ENCODE data around the gene CA4. TPM values are rescaled to one million over a fixed set of nuclear protein-coding genes. Genes with fewer than 3 reads are reported as not detected.
"Not testable (repeated sequence)": the region's sequence is repeated elsewhere in the genome, so short reads cannot be mapped to it uniquely, and the experiment has no call there.

Gene CA4
- total and polyA plus RNA-seq, 2 donors (not counting 1 experiment from before 2014, with no cell fraction given): not detected

DNA sequence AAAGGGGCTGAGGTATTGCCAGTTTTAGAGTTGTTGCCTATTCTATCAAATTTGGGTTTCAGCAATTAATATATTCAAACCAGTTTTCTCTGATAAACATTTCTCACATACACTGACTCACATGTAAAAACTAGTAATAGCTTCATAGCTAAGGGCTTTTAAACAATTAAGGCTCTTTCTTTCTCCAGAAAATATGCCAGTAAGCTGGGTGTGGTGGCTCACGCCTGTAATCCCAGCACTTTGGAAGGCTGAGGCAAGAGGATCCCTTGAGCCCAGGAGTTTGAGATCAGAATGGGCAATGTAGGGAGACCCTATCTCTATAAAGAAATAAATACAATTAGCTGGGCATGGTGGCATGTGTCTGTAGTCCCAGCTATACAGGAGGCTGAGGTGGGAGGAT lies 48.9 kb downstream of the CA4 start:
- H3K27me3 Mint-ChIP-seq; H3K9ac ChIP-seq (ENCODE audit: low read length); H3K27ac Mint-ChIP-seq; H3K4me1 ChIP-seq (ENCODE audit: control insufficient read depth in 2 of 2, insufficient read depth in 2 of 2, low read length in 2 of 2); POLR2A ChIA-PET; H3K27ac ChIP-seq (ENCODE audit: low read length in 2 of 2); H3K9me3 ChIP-seq (ENCODE audit: control extremely low read depth in 1 of 3, control insufficient read depth in 2 of 3, insufficient read depth in 1 of 3, low read length in 2 of 3); H3K4me3 ChIP-seq (ENCODE audit: control extremely low read depth in 1 of 5, extremely low read depth in 1 of 5, insufficient read depth in 1 of 5, low read depth in 2 of 5, low read length in 4 of 5); H3K4me3 Mint-ChIP-seq; H4K20me1 ChIP-seq (ENCODE audit: control insufficient read depth, insufficient read depth, low read length, poor library complexity, severe bottlenecking); H3K4me1 Mint-ChIP-seq; H3K79me2 ChIP-seq (ENCODE audit: control insufficient read depth, insufficient read depth, low read length); H3K9me3 Mint-ChIP-seq (ENCODE audit: insufficient read depth); H2AFZ ChIP-seq (ENCODE audit: insufficient read depth, low read depth, low read length, poor library complexity, severe bottlenecking); H3K4me2 ChIP-seq (replicated peaks; ENCODE audit: low read depth, low read length, poor library complexity, severe bottlenecking); H3K27me3 ChIP-seq (replicated peaks in 1 of 4; ENCODE audit: control extremely low read depth in 1 of 4, control insufficient read depth in 3 of 4, insufficient read depth in 4 of 4, low read length in 3 of 4); intact Hi-C loops (cut with micrococcal nuclease); DNase-seq; ATAC-seq (ENCODE audit: low read depth): not testable (repeated sequence)
- WGBS (ENCODE audit: insufficient coverage): no CpG with 5 or more reads among the region's 1 CpG
- CTCF ChIA-PET: interaction anchor here (0.6 kb wide), 1 partner anchor 1669 kb away, joined by 5 read pairs; no protein-coding TSS in a partner anchor
- peaks cover 2 to 21% of the 10 kb centered on the region in 2 experiments for H3K36me3 ChIP-seq (replicated peaks in 1 of 2; ENCODE audit: control extremely low read depth in 1 of 2, control insufficient read depth in 1 of 2, extremely low read depth in 1 of 2, insufficient read depth in 2 of 2, low read length in 1 of 2)

GRCh38 chr17:60205782-60206181 lies 56.0 kb downstream of the CA4 start:
- H3K4me1 ChIP-seq (ENCODE audit: control insufficient read depth in 2 of 2, insufficient read depth in 2 of 2, low read length in 2 of 2); H3K27ac ChIP-seq (ENCODE audit: low read length in 2 of 2); H3K27ac Mint-ChIP-seq; H3K9me3 ChIP-seq (ENCODE audit: control extremely low read depth in 1 of 3, control insufficient read depth in 2 of 3, insufficient read depth in 1 of 3, low read length in 2 of 3); DNase-seq; H3K36me3 ChIP-seq (replicated peaks in 1 of 2; ENCODE audit: control extremely low read depth in 1 of 2, control insufficient read depth in 1 of 2, extremely low read depth in 1 of 2, insufficient read depth in 2 of 2, low read length in 1 of 2); POLR2A ChIA-PET; H2AFZ ChIP-seq (ENCODE audit: insufficient read depth, low read depth, low read length, poor library complexity, severe bottlenecking); H3K4me1 Mint-ChIP-seq; H3K9ac ChIP-seq (ENCODE audit: low read length); H3K9me3 Mint-ChIP-seq (ENCODE audit: insufficient read depth); H3K4me3 ChIP-seq (ENCODE audit: control extremely low read depth in 1 of 5, extremely low read depth in 1 of 5, insufficient read depth in 1 of 5, low read depth in 2 of 5, low read length in 4 of 5); H4K20me1 ChIP-seq (ENCODE audit: control insufficient read depth, insufficient read depth, low read length, poor library complexity, severe bottlenecking); CTCF ChIA-PET; H3K27me3 Mint-ChIP-seq; H3K4me2 ChIP-seq (replicated peaks; ENCODE audit: low read depth, low read length, poor library complexity, severe bottlenecking); H3K4me3 Mint-ChIP-seq; ATAC-seq (ENCODE audit: low read depth); H3K79me2 ChIP-seq (ENCODE audit: control insufficient read depth, insufficient read depth, low read length); H3K27me3 ChIP-seq (replicated peaks in 1 of 4; ENCODE audit: control extremely low read depth in 1 of 4, control insufficient read depth in 3 of 4, insufficient read depth in 4 of 4, low read length in 3 of 4); intact Hi-C loops (cut with micrococcal nuclease): not testable (repeated sequence)

DNA sequence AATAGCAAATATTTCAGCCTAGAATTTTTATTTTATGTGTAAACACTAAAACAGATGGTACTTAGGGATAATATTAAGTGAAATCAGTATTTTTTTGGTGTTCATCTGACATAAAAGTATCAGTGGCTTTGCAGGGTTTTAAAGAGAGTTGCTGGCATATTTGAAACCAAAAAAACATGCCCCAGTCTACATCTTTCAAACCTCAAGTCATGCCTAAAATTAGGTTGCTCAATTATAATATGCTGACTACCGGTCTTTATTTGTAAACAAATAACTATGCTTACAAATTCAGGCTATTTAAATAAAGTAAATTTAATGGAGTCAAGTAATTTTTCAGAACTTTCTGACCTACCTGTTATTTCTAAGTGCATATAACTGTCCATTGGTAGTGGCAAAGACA lies 58.5 kb downstream of the CA4 start:
- ATAC-seq (ENCODE audit: low read depth); CTCF ChIA-PET: not testable (repeated sequence)

More for the DNA sequence above, 58.5 kb downstream of the CA4 start:
- DNase-seq; H3K4me3 Mint-ChIP-seq; H3K27me3 Mint-ChIP-seq; H3K79me2 ChIP-seq (ENCODE audit: control insufficient read depth, insufficient read depth, low read length); POLR2A ChIA-PET; intact Hi-C loops (cut with micrococcal nuclease); H2AFZ ChIP-seq (ENCODE audit: insufficient read depth, low read depth, low read length, poor library complexity, severe bottlenecking); H3K9me3 Mint-ChIP-seq (ENCODE audit: insufficient read depth); H3K4me1 ChIP-seq (ENCODE audit: control insufficient read depth in 2 of 2, insufficient read depth in 2 of 2, low read length in 2 of 2); H3K4me2 ChIP-seq (replicated peaks; ENCODE audit: low read depth, low read length, poor library complexity, severe bottlenecking); H3K9me3 ChIP-seq (ENCODE audit: control extremely low read depth in 1 of 3, control insufficient read depth in 2 of 3, insufficient read depth in 1 of 3, low read length in 2 of 3); H3K4me3 ChIP-seq (ENCODE audit: control extremely low read depth in 1 of 5, extremely low read depth in 1 of 5, insufficient read depth in 1 of 5, low read depth in 2 of 5, low read length in 4 of 5); H4K20me1 ChIP-seq (ENCODE audit: control insufficient read depth, insufficient read depth, low read length, poor library complexity, severe bottlenecking); H3K9ac ChIP-seq (ENCODE audit: low read length); H3K36me3 ChIP-seq (replicated peaks in 1 of 2; ENCODE audit: control extremely low read depth in 1 of 2, control insufficient read depth in 1 of 2, extremely low read depth in 1 of 2, insufficient read depth in 2 of 2, low read length in 1 of 2); H3K27me3 ChIP-seq (replicated peaks in 1 of 4; ENCODE audit: control extremely low read depth in 1 of 4, control insufficient read depth in 3 of 4, insufficient read depth in 4 of 4, low read length in 3 of 4); H3K27ac Mint-ChIP-seq; H3K4me1 Mint-ChIP-seq; H3K27ac ChIP-seq (ENCODE audit: low read length in 2 of 2): not testable (repeated sequence)
- no CpG with 5 or more reads among the region's 1 CpG for WGBS (ENCODE audit: insufficient coverage)

Other genes with a start within 250 kb of the CA4 start
- 46.5 and 49.4 TPM in 2 replicates for gene RNFT1, start 185.2 kb upstream of the CA4 start, total RNA-seq
- 52.0 and 61.2 TPM in 2 replicates for gene RNFT1, start 185.2 kb upstream of the CA4 start, polyA plus RNA-seq
- 36.6 and 42.4 TPM in 2 replicates for gene HEATR6, start 71.1 kb upstream of the CA4 start, total RNA-seq
- gene HEATR6, start 71.1 kb upstream of the CA4 start, polyA plus RNA-seq: 76.5 and 81.2 TPM in 2 replicates
- gene USP32, start 242.2 kb downstream of the CA4 start, total RNA-seq: 48.8 and 56.9 TPM in 2 replicates
- 7.7 and 12.3 TPM in 2 replicates for gene USP32, start 242.2 kb downstream of the CA4 start, polyA plus RNA-seq